Measurements from ENCODE around the gene CCDC121. TPM values are rescaled to one million over a fixed set of nuclear protein-coding genes. Genes with fewer than 3 reads are reported as not detected.
"Not testable (repeated sequence)": the region's sequence is repeated elsewhere in the genome, so short reads cannot be mapped to it uniquely, and the experiment has no call there.

Gene CCDC121
- polyA plus RNA-seq, 1 donor from 2014 or later, result 2.5 TPM

DNA sequence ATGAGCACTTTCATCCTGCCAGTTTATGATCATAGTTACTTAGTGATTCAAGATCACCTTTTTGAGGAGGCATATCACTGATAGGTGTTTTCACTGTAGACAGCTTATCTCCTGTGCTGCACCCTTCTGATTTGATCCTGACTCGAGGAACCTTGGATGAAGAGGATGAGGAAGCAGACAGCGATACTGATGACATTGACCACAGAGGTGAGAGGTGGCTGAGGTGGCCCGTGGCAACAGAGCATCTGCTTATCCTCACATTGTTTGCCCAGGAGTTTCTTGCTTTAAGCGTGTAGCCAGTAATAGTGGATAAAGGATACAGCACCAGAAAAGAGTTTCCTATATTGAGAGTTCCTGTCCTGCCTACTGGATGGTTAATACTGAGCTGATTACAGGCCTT, 18.9 kb upstream of the CCDC121 start:
- Mint-ChIP-seq H3K4me1 (peaks cover 0 to 3% (median 1%) of the 10 kb centered on the region in 3 donors), H3K4me3 (peak overlapping the region in 1 of 4 donors; percentile 51), H3K9me3 (no peaks in the 10 kb centered on the region), H3K36me3 (peaks cover 3% of the 10 kb centered on the region), H3K27me3 (no peaks in the 10 kb centered on the region), H3K27ac (no peak overlapping the region)

DNA sequence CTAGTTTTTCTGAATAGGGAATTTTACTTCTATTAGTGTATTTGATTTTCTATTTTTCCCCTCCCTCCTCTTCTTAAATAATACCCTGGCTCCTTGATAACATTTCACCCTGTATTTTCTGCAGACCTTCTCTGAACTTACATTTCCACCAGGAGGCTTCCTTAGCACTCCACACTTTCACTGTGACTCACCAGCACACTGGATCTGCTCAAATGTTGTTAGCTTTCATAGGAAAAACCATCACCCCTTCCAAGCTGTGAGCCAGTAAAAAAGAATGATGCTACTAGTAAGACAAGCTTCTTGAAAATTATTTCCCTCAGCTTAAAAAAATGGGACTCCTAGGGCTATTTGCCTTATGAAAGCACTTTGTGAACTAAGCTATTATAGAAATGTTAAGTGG, 18.5 kb upstream of the CCDC121 start:
- Mint-ChIP-seq H3K9me3 (no peaks in the 10 kb centered on the region), H3K36me3 (peaks cover 5% of the 10 kb centered on the region), H3K27me3 (no peaks in the 10 kb centered on the region), H3K27ac (peak overlapping the region in 1 of 3 donors; percentile 39), H3K4me3 (no peak overlapping the region), H3K4me1 (peaks cover 0 to 3% (median 0%) of the 10 kb centered on the region in 3 donors)

DNA sequence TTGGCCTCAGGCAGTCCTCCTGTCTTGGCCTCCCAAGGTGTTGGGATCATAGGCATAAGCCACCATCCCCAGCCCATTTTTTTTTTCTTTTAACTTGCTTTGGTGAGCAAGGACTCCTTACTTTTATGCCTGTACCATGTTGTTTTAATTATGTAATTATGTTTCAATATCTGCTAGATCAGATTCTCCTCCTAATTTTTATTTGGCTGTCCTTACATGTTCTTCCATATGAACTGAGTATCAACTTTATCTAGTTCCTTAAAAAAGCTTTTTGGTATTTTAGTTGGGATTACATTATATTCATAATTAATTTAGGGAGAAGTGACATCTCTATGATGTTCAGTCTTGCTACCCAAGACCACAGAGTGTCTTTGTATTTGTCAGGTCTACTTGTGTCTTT, 16.4 kb upstream of the CCDC121 start:
- no peak overlapping the region for H3K4me3 Mint-ChIP-seq
- no peaks in the 10 kb centered on the region for H3K27me3 Mint-ChIP-seq
- no peak overlapping the region for H3K27ac Mint-ChIP-seq
- H3K36me3 Mint-ChIP-seq, result peaks cover 9% of the 10 kb centered on the region
- peaks cover 0 to 3% (median 0%) of the 10 kb centered on the region in 3 donors for H3K4me1 Mint-ChIP-seq
- no peaks in the 10 kb centered on the region for H3K9me3 Mint-ChIP-seq

DNA sequence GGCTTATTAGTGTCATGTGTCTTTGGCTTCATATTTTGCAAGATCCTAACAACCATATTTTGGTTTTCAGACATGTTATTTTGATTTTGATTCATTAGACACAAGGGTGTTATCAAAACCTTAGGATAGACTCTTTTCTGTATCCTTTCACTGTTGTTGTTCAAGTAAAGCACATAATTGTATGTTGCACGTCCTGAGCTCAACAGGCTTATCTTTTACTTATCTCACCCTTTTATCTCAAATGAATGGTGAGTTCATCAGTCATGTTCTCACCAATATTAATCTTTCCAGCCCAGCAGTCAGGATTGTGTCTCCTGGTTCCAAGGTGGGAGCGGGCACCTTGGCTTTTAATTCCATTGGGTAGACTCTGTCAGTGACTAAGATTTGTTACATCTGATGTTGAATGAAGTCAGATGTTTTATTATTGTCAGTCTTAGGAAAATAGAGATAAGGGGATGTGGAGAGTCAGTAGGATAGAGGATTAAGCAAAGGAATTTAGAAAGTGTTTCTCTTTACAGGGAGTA, 12.0 kb upstream of the CCDC121 start:
- Mint-ChIP-seq H3K9me3 (no peaks in the 10 kb centered on the region), H3K27ac (peak overlapping the region in 1 of 3 donors; percentile 61), H3K4me1 (no peaks in the 10 kb centered on the region), H3K27me3 (no peaks in the 10 kb centered on the region), H3K4me3 (no peak overlapping the region), H3K36me3 (peaks cover 11% of the 10 kb centered on the region)

DNA sequence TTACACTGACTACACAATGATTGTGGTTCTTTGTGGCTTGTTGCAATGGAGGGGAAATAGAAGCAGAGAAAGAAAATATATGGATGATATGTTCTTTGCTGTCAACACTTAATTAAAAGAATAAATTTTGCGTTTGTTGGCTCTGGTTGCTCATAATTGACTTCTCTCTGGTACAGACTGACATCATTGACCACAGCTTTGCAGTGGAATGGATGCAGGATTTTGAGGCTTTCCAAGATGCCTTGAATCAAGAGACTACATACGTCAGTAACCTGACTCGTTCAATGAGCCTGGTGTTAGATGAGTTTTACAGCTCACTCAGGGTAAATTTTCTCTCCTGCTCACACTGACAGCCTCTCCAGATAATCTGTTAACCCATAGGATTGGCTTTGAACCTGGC, 9.9 kb upstream of the CCDC121 start:
- Mint-ChIP-seq H3K27ac (no peak overlapping the region), H3K27me3 (no peaks in the 10 kb centered on the region), H3K36me3 (peaks cover 13% of the 10 kb centered on the region), H3K4me3 (no peak overlapping the region), H3K4me1 (peaks cover 0 to 2% (median 0%) of the 10 kb centered on the region in 3 donors), H3K9me3 (no peaks in the 10 kb centered on the region)

DNA sequence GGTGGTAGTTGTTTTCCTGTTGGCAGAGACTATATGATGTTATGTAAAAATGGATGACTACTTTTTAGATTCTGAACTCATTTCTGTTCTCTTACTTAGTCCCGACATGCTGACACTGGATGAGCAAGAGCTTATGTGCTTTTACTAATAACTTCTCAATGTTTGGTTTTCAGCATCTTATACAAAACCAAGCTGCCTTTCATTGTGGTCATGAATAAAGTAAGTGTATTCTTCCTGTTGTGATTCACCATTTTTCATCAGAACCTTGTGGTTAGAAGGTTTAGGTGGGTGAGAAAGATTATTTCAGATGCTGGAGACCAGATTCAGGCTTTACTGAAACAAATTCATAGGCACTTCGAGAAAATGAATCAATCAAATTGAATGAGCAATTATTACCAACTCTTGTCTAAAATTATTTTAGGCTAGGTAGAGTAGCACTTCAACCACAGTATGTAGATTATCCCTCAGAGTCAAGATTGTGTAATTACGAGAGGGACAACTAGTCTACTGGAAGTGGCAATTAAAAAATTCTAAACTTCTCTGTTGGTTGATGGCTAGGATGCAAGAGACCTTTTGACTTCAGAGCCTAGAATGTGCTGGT, 9.3 kb upstream of the CCDC121 start:
- Mint-ChIP-seq H3K4me1 (peaks cover 0 to 2% (median 0%) of the 10 kb centered on the region in 3 donors), H3K36me3 (peaks cover 13% of the 10 kb centered on the region), H3K4me3 (no peak overlapping the region), H3K27me3 (no peaks in the 10 kb centered on the region), H3K9me3 (no peaks in the 10 kb centered on the region), H3K27ac (no peak overlapping the region)

DNA sequence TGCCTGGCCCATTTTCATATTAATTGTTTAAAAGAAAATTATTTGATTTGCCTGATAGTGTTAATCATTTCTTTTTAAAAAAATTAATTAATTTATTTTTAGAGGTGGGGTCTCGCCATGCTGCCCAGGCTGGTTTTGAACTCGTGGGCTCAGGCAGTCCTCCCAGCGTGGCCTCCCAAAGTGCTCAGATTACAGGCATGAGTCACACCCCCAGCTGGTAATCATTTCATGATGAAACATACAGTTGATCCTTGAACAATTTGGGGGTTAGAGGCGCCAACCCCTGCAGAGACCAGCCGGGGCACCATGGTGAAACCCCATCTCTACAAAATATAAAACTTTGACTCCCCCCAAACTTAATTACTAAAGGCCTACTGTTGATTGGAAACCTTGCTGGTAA, 8.0 kb upstream of the CCDC121 start:
- H3K4me3 Mint-ChIP-seq, result no peak overlapping the region
- no peaks in the 10 kb centered on the region for H3K27me3 Mint-ChIP-seq
- H3K4me1 Mint-ChIP-seq, result peaks cover 0 to 2% (median 1%) of the 10 kb centered on the region in 3 donors
- peaks cover 9% of the 10 kb centered on the region for H3K36me3 Mint-ChIP-seq
- H3K27ac Mint-ChIP-seq, result no peak overlapping the region
- no peaks in the 10 kb centered on the region for H3K9me3 Mint-ChIP-seq

DNA sequence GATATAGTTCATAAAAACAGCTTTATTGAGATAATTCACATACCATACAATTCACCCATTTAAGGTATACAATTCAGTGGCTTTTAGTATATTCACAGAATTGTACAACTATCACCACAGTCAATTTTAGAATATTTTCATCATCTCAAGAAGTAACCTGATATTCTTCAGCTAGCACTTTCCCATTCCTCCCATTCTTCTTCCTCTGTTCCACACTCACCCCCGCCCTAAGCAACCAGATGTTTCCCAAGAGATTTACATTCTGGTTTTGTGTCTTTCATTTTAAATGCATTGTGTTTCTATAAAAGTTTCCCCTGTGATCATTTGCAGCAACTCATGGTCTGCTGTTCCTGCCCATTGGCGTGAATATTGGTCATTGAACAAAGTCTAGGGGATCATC, 5.5 kb upstream of the CCDC121 start:
- Mint-ChIP-seq H3K36me3 (peaks cover 4% of the 10 kb centered on the region), H3K9me3 (no peaks in the 10 kb centered on the region), H3K27me3 (no peaks in the 10 kb centered on the region), H3K4me3 (no peak overlapping the region), H3K27ac (no peak overlapping the region), H3K4me1 (peaks cover 0 to 7% (median 4%) of the 10 kb centered on the region in 3 donors)

DNA sequence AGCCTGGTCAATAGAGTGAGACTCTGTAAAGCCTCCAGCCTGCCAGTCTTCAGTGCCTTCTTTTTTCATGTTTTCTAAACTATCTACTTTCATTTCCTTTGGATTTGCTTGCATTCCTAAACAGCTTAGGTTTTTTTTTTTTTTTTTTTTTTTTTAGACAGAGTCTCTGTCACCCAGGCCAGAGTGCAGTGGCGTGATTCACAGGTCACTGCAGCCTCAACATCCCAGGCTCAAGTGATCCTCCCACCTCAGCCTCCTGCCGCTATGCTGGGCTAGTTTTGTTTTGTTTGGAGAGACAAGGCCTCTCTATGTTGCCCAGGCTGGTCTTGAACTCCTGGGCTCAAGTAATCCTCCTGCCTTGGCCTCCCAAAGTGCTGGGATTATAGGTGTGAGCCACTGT, 1.4 kb upstream of the CCDC121 start:
- H3K4me1 Mint-ChIP-seq, result peaks cover 0 to 13% (median 4%) of the 10 kb centered on the region in 3 donors
- H3K4me3 Mint-ChIP-seq, result peak overlapping the region in 2 of 4 donors; percentile 39 to 75
- H3K27ac Mint-ChIP-seq, result not testable (repeated sequence)

DNA sequence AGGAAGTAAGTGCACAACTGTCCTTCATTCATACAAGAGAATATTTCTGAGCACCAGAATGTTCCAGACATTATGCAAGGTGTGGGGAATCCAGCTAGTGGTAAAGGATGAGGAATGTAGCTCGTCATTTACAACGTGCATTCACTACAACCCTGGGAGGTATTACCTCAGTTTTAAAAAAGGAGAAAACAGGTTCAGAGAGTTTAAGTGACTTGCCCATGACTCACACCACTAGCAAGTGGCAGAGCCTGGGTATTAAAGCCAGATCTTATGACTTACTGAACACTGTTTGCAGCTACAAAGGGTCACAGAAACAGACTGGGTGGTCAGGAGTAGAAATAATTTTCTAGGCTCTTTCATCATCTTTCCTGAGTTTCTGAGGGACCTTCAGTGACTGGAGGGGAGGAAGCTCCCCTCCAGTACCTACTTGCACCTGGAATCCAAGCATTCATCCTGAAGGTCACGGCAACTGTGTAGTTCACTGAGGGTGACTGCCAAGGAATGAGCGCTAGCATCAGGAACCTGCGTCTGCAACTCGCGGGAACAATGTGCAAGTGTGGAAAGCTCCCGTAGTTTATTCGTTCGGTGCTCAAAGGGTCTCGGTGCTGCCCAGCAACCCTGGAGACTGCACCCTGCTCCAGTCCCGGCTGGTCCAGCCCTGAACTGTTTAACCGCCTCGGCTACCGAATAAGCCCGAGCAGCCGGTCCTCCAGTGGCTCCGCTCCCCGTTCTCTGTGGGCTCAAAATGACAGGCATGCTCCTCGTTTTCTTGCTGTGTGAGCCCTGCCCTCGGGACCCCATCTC, 647 bp downstream of the CCDC121 start:
- peak overlapping the region in 1 of 4 donors; percentile 43 for H3K4me3 Mint-ChIP-seq
- H3K27me3 Mint-ChIP-seq, result no peaks in the 10 kb centered on the region
- H3K4me1 Mint-ChIP-seq, result peaks cover 0 to 13% (median 2%) of the 10 kb centered on the region in 3 donors
- no peaks in the 10 kb centered on the region for H3K36me3 Mint-ChIP-seq
- H3K9me3 Mint-ChIP-seq, result no peaks in the 10 kb centered on the region
- peak overlapping the region in 1 of 3 donors; percentile 16 for H3K27ac Mint-ChIP-seq

More for the DNA sequence above, 1.4 kb upstream of the CCDC121 start:
- not testable (repeated sequence) for H3K36me3 Mint-ChIP-seq, H3K27me3 Mint-ChIP-seq, H3K9me3 Mint-ChIP-seq

DNA sequence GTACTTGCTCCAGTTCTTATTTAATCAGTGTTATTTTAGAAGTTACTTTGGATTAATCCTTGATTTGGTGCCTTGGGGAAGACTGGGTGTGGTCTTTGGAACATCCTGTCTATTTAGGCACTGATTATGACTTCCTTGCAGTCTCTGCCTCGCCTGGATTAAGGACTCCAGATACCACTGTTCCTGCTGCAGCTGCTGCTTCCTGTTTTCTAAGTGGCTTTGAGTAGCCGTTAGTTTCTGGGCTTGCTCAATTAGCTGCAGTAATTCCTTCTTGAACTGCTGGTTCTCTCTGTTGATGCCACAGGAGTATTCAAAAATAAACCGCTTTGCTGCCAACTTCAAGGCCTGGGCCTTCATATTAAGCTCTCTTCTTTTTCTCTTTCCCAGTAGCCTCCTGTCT, 1.9 kb downstream of the CCDC121 start:
- H3K36me3 Mint-ChIP-seq, H3K27me3 Mint-ChIP-seq, H3K9me3 Mint-ChIP-seq, H3K4me3 Mint-ChIP-seq: not testable (repeated sequence)
- H3K27ac Mint-ChIP-seq, result peak overlapping the region in 1 of 3 donors; percentile 87
- peaks cover 0 to 12% (median 2%) of the 10 kb centered on the region in 3 donors for H3K4me1 Mint-ChIP-seq

DNA sequence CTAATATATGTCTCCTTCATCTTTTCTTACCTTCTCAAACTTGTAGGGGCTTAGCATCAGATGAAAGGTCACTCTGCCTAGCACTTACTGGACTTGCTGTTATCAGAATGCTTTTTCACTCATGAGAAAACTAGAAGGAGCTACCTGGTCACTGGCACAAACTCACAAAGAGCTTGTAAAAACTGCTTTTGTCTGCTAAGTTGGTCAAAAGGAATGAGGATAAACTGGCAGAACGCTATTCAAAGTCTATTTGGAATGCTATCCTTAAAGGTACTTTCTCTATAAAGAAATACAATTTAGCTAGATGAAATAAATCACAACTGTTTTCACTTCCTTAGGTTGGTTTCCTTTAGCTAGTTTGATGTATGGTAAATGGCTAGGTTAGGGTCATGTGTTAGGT, 2.5 kb downstream of the CCDC121 start:
- not testable (repeated sequence) for H3K27ac Mint-ChIP-seq, H3K4me3 Mint-ChIP-seq, H3K36me3 Mint-ChIP-seq, H3K9me3 Mint-ChIP-seq, H3K4me1 Mint-ChIP-seq, H3K27me3 Mint-ChIP-seq

DNA sequence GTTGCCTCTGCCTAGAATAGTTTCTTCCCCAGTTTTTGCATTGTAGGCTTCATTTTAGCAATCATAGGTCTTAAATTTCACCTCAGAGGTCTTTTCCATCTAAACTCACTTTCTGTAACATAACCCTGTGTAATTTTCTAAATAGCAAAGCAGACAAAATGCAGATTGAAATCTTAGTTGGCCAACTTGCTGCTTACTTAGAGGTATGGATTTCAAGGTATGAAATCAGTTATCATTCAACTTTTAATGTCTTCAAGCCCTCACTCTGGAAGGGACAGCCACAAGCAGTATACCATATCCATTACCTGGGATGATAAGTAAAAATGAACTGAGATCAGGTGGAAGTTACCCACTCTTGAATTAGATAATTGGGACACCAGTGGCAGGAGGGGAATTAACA, 3.9 kb downstream of the CCDC121 start:
- peak overlapping the region in 1 of 3 donors; percentile 48 for H3K27ac Mint-ChIP-seq
- no peaks in the 10 kb centered on the region for H3K27me3 Mint-ChIP-seq
- H3K4me3 Mint-ChIP-seq, result no peak overlapping the region
- no peaks in the 10 kb centered on the region for H3K9me3 Mint-ChIP-seq
- H3K36me3 Mint-ChIP-seq, result peaks cover 3% of the 10 kb centered on the region
- H3K4me1 Mint-ChIP-seq, result peaks cover 0 to 7% (median 0%) of the 10 kb centered on the region in 3 donors

DNA sequence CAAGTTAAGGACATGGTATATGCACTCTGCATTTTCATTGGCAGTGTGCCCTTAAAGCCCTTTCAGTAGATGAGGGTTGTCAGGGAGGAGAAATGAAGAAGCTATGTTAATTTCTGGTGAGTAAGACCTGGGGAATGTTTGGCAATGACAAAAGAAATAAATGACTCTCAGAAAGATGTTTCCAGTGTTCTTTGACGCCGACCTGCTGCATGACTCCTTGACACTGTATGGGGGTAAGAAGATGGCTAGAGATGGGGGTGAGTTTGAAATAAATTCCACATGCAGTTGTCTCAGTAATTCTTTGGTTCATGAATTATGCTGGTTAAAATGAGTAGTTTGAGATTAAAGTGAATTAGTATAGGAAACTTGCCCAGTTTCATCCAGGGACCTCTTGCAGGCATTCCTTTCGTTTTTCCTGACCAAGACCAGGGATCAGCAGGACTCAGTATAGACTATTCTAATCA, 5.9 kb downstream of the CCDC121 start:
- H3K27ac Mint-ChIP-seq, result no peak overlapping the region
- no peaks in the 10 kb centered on the region for H3K9me3 Mint-ChIP-seq
- H3K36me3 Mint-ChIP-seq, result peaks cover 5% of the 10 kb centered on the region

DNA sequence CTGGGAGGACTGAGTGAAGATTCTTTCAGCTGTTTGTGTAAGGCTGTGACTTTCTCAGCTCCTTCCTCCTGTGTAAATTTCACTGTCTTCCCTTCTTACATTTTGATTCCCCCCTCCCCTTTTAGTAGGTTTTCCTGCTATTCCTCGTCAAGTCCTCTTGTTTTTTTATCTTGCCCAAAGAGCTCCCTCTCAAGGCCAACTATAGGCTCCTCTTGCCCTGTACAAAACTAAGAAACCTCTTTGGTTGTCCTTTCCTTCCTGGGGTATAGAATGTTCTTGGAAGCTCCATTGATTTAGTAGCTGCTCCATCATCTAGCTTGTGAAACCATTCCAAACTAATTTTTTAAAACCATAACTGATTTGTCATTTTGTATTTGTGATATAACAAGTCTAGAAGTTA, 7.3 kb downstream of the CCDC121 start:
- no peak overlapping the region for H3K4me3 Mint-ChIP-seq
- H3K9me3 Mint-ChIP-seq, result no peaks in the 10 kb centered on the region
- no peaks in the 10 kb centered on the region for H3K4me1 Mint-ChIP-seq
- H3K27me3 Mint-ChIP-seq, result no peaks in the 10 kb centered on the region
- H3K36me3 Mint-ChIP-seq, result peaks cover 8% of the 10 kb centered on the region
- H3K27ac Mint-ChIP-seq, result no peak overlapping the region

More for the DNA sequence above, 5.9 kb downstream of the CCDC121 start:
- H3K27me3 Mint-ChIP-seq, result no peaks in the 10 kb centered on the region
- peaks cover 0 to 4% (median 0%) of the 10 kb centered on the region in 3 donors for H3K4me1 Mint-ChIP-seq
- H3K4me3 Mint-ChIP-seq, result peak overlapping the region in 1 of 4 donors; percentile 53
